ENCODE measurements around the gene ZMYND15. TPM values are rescaled to one million over a fixed set of nuclear protein-coding genes. Genes with fewer than 3 reads are reported as not detected.
A peak's percentile ranks its signal among the peaks of the same experiment; 100 is the strongest.

Gene ZMYND15
- polyA plus RNA-seq, 2 of the 4 experiments (the other 2 are of a cell fraction) = 0.16 to 0.19 TPM

GRCh38 chr17:4789951-4790704, 50.5 kb downstream of the ZMYND15 start:
- peaks cover 27% of the 10 kb centered on the region for H3K4me1 ChIP-seq
- no peaks in the 10 kb centered on the region for H3K9me3 ChIP-seq
- DNase-seq (ENCODE audit: low read depth in 1 of 2, low spot score in 1 of 2) (peak; percentile 94 to 99), FAIRE-seq (peak; percentile 88), ATAC-seq (peak; percentile 89 to 92)
- 1% methylated on average over 64 of the region's 91 CpGs for WGBS (ENCODE audit: missing lambda C conversion rate)
- CTCF ChIA-PET = interaction anchor here (0.5 to 9.4 kb wide), 61 partner anchors 10 to 369 kb away, joined by 3 to 271 read pairs (median 7); partner anchors contain the start of genes ARRB2, C17orf114, CHRNE and CXCL16
- H3K4me3 ChIP-seq = peak overlapping the region; percentile 62
- H3K4me2 ChIP-seq = peak overlapping the region; percentile 97
- H3K27ac ChIP-seq = peak overlapping the region; percentile 91 to 98
- POLR2A ChIA-PET = interaction anchor here (0.6 to 2.3 kb wide), 28 partner anchors 9 to 198 kb away, joined by 3 to 25 read pairs (median 5); partner anchors contain the start of genes ARRB2, CAMTA2, CXCL16 and MED11
- peak; percentile 91; the same call in 1 of the 3 replicates for TF ChIP-seq BCL3 (IDR thresholded peaks at IDR 0.05)
- TF ChIP-seq KDM5A (IDR thresholded peaks at IDR 0.05) = peak; percentile 57; the same call in 1 of the 2 replicates
- peak; percentile 90 for TF ChIP-seq POLR2A (IDR thresholded peaks at IDR 0.05; ENCODE audit: low read length)
- TF ChIP-seq NPAS2 (CRISPR knock-in tag; IDR thresholded peaks at IDR 0.05; ENCODE audit: borderline replicate concordance) = no peak
- 0 out of 2 replicates have a peak, but pooled peaks have one; percentile 17 for TF ChIP-seq GATA3 (IDR thresholded peaks at IDR 0.05; ENCODE audit: borderline replicate concordance)
- no peak for TF ChIP-seq POLR2AphosphoS2 (conservative IDR thresholded peaks at IDR 0.05; ENCODE audit: low read length)
- TF ChIP-seq NR3C1 (IDR thresholded peaks at IDR 0.05) = no peak
- 0 out of 2 replicates have a peak, but pooled peaks have one; percentile 60 for TF ChIP-seq RFX5 (IDR thresholded peaks at IDR 0.05)
- no peak for TF ChIP-seq NFE2L2 (conservative IDR thresholded peaks at IDR 0.05; ENCODE audit: low read length)
- TF ChIP-seq HOXA7 (CRISPR knock-in tag; IDR thresholded peaks at IDR 0.05) = no peak
- peak; percentile 89 to 95 for TF ChIP-seq JUN (IDR thresholded peaks at IDR 0.05)
- TF ChIP-seq MYC (IDR thresholded peaks at IDR 0.05; ENCODE audit: borderline replicate concordance, low read length) = peak; percentile 81
- TF ChIP-seq CBX8 (IDR thresholded peaks at IDR 0.05) = no peak
- TF ChIP-seq HOXB13 (CRISPR knock-in tag; IDR thresholded peaks at IDR 0.05; ENCODE audit: low read depth) = no peak
- peak; percentile 10; the same call in 1 of the 2 replicates for TF ChIP-seq BHLHE40 (IDR thresholded peaks at IDR 0.05; ENCODE audit: low read depth, low read length)
- peak; percentile 48 for TF ChIP-seq REST (IDR thresholded peaks at IDR 0.05)
- TF ChIP-seq CHD2 (IDR thresholded peaks at IDR 0.05; ENCODE audit: low read length, partially characterized antibody) = peak; percentile 61
- no peak for TF ChIP-seq CBX2 (IDR thresholded peaks at IDR 0.05; ENCODE audit: borderline replicate concordance, low read depth)
- no peak for TF ChIP-seq MAFK (IDR thresholded peaks at IDR 0.05; ENCODE audit: partially characterized antibody)
- 0 out of 2 replicates have a peak, but pooled peaks have one; percentile 22 for TF ChIP-seq HOXB5 (CRISPR knock-in tag; IDR thresholded peaks at IDR 0.05)
- TF ChIP-seq ZC3H11A (IDR thresholded peaks at IDR 0.05) = no peak
- TF ChIP-seq SMC3 (IDR thresholded peaks at IDR 0.05) = peak; percentile 87
- 0 out of 2 replicates have a peak, but pooled peaks have one; percentile 6 for TF ChIP-seq RNF2 (IDR thresholded peaks at IDR 0.05; ENCODE audit: borderline replicate concordance, low read depth)
- peak; percentile 55 for TF ChIP-seq E2F6 (IDR thresholded peaks at IDR 0.05; ENCODE audit: borderline replicate concordance, low read depth)
- no peak for TF ChIP-seq RARB (CRISPR knock-in tag; IDR thresholded peaks at IDR 0.05)
- peak; percentile 84 for TF ChIP-seq MAX (IDR thresholded peaks at IDR 0.05)
- TF ChIP-seq RAD21 (conservative IDR thresholded peaks at IDR 0.05 in 1 of 2, IDR thresholded peaks at IDR 0.05 in 1 of 2) = peak; percentile 43 to 75; a peak in 4 of 5 replicates
- TF ChIP-seq CTCF (IDR thresholded peaks at IDR 0.05) = peak; percentile 95
- TF ChIP-seq TP53 (CRISPR knock-in tag; IDR thresholded peaks at IDR 0.05) = peak; percentile 64; the same call in 1 of the 2 replicates
- TF ChIP-seq HMGXB4 (CRISPR knock-in tag; IDR thresholded peaks at IDR 0.05; ENCODE audit: borderline replicate concordance) = peak; percentile 97; the same call in 1 of the 2 replicates

Data from A549 (cell line).